ENCODE results near the gene ARHGEF40.

DNA sequence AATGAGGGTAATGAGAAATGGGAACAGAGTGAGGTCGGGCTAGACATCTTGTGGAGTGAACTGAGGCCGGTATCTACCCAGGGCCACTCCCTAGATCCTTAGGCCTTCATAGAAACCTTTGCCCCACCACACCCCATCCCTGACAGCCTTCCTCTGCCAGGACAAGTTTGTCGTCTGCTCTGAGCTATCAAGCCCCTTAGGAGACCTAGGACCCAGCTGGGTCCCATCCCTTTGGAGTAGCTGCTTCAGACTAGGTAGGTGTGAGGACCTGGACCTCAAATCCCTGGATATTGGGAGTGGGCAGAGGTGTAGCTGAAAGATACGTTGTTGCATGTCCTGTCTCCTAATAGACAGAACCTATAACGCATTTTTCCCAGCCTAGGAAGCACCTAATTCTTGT lies 30.8 kb downstream of the ARHGEF40 start, which contains the start of gene TMEM253:
- TF ChIP-seq POLR2A (IDR thresholded peaks at IDR 0.05) (no peak), POLR2AphosphoS5 (IDR thresholded peaks at IDR 0.05) (no peak)
- TF ChIP-seq, protein P1, sequence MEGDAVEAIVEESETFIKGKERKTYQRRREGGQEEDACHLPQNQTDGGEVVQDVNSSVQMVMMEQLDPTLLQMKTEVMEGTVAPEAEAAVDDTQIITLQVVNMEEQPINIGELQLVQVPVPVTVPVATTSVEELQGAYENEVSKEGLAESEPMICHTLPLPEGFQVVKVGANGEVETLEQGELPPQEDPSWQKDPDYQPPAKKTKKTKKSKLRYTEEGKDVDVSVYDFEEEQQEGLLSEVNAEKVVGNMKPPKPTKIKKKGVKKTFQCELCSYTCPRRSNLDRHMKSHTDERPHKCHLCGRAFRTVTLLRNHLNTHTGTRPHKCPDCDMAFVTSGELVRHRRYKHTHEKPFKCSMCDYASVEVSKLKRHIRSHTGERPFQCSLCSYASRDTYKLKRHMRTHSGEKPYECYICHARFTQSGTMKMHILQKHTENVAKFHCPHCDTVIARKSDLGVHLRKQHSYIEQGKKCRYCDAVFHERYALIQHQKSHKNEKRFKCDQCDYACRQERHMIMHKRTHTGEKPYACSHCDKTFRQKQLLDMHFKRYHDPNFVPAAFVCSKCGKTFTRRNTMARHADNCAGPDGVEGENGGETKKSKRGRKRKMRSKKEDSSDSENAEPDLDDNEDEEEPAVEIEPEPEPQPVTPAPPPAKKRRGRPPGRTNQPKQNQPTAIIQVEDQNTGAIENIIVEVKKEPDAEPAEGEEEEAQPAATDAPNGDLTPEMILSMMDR (IDR thresholded peaks at IDR 0.05): no peak
